GM12878 (cell line): Measurements from ENCODE around the gene FOXJ1. TPM values are rescaled to one million over a fixed set of nuclear protein-coding genes. Genes with fewer than 3 reads are reported as not detected.

Experiments
- ATF2 ChIP-seq: IDR thresholded peaks from 2 replicates; pipeline ENCODE4 v1.6.1; 2012; ENCODE audit warnings: low read length, inconsistent platforms
- BCLAF1 ChIP-seq: fragments of 450-650 bp; IDR thresholded peaks from 2 replicates; pipeline ENCODE4 v1.6.1; 2017; ENCODE audit warnings: antibody characterized with exemption, mild to moderate bottlenecking, moderate library complexity
- IKZF2 ChIP-seq, 2 experiments: fragments of 450-650 bp; IDR thresholded peaks; 2 replicates each; pipeline ENCODE4 v1.6.1; 2017; ENCODE audit warnings: mild to moderate bottlenecking in 2 of 2, moderate library complexity in 2 of 2
- IRF3 ChIP-seq: fragments of 450-650 bp; IDR thresholded peaks from 2 replicates; pipeline ENCODE4 v1.6.1; 2014; ENCODE audit warnings: mild to moderate bottlenecking
- POU2F2 ChIP-seq: IDR thresholded peaks from 3 replicates; pipeline ENCODE4 v1.6.1; 2011; ENCODE audit warnings: low read depth, mild to moderate bottlenecking, low read length, borderline replicate concordance
- RB1 ChIP-seq: fragments of 450-650 bp; formaldehyde crosslinking; IDR thresholded peaks from 2 replicates; pipeline ENCODE4 v1.6.1; 2017; ENCODE audit warnings: mild to moderate bottlenecking, borderline replicate concordance
- SIX5 ChIP-seq: IDR thresholded peaks from 2 replicates; pipeline ENCODE4 v1.6.1; 2011; ENCODE audit warnings: mild to moderate bottlenecking, low read depth, low read length, moderate library complexity; ENCODE audit not compliant: severe bottlenecking
- TCF7 ChIP-seq: IDR thresholded peaks from 2 replicates; pipeline ENCODE4 v1.6.1; 2014; ENCODE audit warnings: antibody characterized with exemption, borderline replicate concordance
- ZBTB40 ChIP-seq: fragments of 450-650 bp; IDR thresholded peaks from 2 replicates; pipeline ENCODE4 v1.6.1; 2016; ENCODE audit warnings: mild to moderate bottlenecking, moderate library complexity, borderline replicate concordance
- polyA plus RNA-seq, 11 experiments: library from polyadenylated mRNA; depleted of rRNA in 4 of 11; unstranded in 6 of 11; stranded (reverse) in 5 of 11; fragments of >200 nt; fragmentation: Nextera tagmentation in 4 of 11; fragmentation: Illumina TruSeq in 1 of 11; extraction: Ambion mirVana in 4 of 11; extraction: Trizol in 1 of 11; gene quantifications; 1 replicate in 1 of 11; 2 replicates in 10 of 11; pipeline versions ENCODE4 v1.2.1 to v1.2.3, GENCODE V29; 2011 to 2016; ENCODE audit warnings: inconsistent platforms in 2 of 11, missing spikeins in 2 of 11, low read depth in 1 of 11
- total RNA-seq, 4 experiments: library from RNA; depleted of rRNA in 3 of 4; stranded (reverse); fragments of >200 nt in 3 of 4; fragmentation: Illumina TruSeq in 1 of 4; extraction: Trizol in 1 of 4; gene quantifications; 2 replicates each; pipeline versions ENCODE4 v1.2.1 to v1.2.3, GENCODE V29; 2013 to 2021

The FOXJ1 gene
- total and polyA plus RNA-seq, 10 of the 15 experiments (the other 5 are each of a cell fraction or from before 2014, with no cell fraction given) = not detected

GRCh38 chr17:76189741-76190140 lies 48.7 kb upstream of the FOXJ1 start (continued):
- no peak for TF ChIP-seq RB1
- TF ChIP-seq IRF3 = no peak
- TF ChIP-seq SIX5 = no peak
- TF ChIP-seq BCLAF1 = no peak
- no peak for TF ChIP-seq POU2F2
- no peak for TF ChIP-seq ATF2
- TF ChIP-seq ZBTB40 = no peak
- TF ChIP-seq IKZF2 (IDR thresholded peaks at IDR 0.05) = no peak
- TF ChIP-seq TCF7 = no peak
